Measurements from ENCODE around the gene TMEM18. TPM values are rescaled to one million over a fixed set of nuclear protein-coding genes. Genes with fewer than 3 reads are reported as not detected.

The TMEM18 gene
- total RNA-seq, 2 donors from 2014 or later, result 7.6 to 11.9 TPM

DNA sequence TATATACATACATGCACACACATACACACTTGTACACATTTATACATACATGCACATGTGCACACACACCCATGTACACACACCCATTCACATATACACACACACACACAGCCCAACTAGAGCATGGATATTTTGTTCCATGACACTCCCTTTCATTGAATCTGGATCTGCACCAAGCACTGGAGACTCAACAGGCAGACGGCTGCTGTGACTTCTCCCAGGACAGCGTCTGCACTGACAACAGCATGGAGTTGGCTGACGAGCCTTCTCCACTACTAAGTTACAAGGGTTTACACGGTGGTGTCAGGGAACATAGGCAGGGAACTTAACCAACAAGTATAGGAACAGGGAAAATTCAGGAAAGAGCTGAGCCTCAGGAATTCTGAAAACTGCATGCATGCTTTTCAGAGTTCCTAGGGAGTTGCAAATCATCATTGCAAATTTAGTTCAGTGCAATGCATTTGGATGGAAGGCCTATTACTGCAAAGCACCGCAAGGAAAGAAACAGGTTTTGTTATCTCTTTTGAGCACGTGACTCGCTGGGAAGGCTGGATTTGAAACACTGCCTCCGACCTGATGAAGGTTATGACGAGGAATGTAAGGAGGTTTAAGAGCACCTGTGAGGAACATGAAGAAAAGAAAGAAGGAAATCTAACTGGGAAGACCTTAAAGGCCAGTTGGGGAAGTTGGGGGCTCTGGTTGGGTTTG, 35.9 kb downstream of the TMEM18 start:
- Histone ChIP-seq H3K27me3 (no peaks in the 10 kb centered on the region), H3K9me3 (no peaks in the 10 kb centered on the region), H3K4me1 (peaks cover 0 to 8% of the 10 kb centered on the region in 2 donors), H3K4me3 (no peak overlapping the region), H3K36me3 (no peaks in the 10 kb centered on the region), H3K27ac (no peak overlapping the region)
- TF ChIP-seq, protein P1, sequence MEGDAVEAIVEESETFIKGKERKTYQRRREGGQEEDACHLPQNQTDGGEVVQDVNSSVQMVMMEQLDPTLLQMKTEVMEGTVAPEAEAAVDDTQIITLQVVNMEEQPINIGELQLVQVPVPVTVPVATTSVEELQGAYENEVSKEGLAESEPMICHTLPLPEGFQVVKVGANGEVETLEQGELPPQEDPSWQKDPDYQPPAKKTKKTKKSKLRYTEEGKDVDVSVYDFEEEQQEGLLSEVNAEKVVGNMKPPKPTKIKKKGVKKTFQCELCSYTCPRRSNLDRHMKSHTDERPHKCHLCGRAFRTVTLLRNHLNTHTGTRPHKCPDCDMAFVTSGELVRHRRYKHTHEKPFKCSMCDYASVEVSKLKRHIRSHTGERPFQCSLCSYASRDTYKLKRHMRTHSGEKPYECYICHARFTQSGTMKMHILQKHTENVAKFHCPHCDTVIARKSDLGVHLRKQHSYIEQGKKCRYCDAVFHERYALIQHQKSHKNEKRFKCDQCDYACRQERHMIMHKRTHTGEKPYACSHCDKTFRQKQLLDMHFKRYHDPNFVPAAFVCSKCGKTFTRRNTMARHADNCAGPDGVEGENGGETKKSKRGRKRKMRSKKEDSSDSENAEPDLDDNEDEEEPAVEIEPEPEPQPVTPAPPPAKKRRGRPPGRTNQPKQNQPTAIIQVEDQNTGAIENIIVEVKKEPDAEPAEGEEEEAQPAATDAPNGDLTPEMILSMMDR (IDR thresholded peaks at IDR 0.05), result no peak
- DNase-seq (ENCODE audit: low spot score), result peak; percentile 36

DNA sequence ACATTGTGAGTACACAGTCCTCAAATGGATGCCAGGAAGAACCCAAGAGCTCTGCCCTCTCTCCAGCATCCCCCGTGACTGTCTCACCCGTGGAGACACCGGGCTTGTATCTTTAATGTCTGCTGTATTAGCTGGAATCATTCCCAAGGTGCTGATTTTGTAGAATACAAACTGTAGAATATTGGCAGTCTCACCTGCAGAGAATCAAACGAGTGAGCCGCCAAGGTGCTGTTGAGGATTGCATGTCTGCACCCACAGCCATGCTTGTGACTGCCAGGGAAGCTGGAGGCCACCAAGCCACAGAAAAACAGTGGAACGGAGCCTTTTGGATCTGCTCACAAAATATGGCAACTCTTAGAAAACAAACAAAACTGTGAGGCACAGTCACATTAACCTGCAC, 37.5 kb downstream of the TMEM18 start:
- Histone ChIP-seq H3K9me3 (no peaks in the 10 kb centered on the region), H3K36me3 (no peaks in the 10 kb centered on the region), H3K4me3 (no peak overlapping the region), H3K27me3 (no peaks in the 10 kb centered on the region), H3K4me1 (peaks cover 0 to 9% of the 10 kb centered on the region in 2 donors), H3K27ac (no peak overlapping the region)
- no peak for DNase-seq (ENCODE audit: low spot score)
- TF ChIP-seq, protein P1 (IDR thresholded peaks at IDR 0.05), result no peak

DNA sequence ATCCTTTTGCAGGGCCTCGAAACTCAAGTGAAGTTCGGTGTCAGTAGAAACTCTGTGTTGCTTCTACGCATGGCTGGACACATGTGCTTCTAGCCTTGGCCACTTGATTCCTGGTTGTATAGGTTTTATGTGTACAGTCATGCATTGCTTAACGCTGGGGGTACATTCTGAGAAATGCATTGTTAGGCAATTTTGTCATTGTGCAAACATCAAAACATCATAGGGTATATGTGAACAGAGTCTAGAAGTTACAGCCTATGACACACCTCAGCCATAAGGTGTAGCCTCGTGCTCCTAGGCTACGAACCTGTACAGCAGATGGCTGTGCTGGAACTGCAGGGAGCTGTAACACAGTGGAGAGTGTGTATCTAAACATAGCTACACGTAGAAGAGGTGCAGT, 39.4 kb downstream of the TMEM18 start:
- Histone ChIP-seq H3K27ac (no peak overlapping the region), H3K36me3 (no peaks in the 10 kb centered on the region), H3K4me3 (no peak overlapping the region), H3K9me3 (no peaks in the 10 kb centered on the region), H3K4me1 (peaks cover 0 to 9% of the 10 kb centered on the region in 2 donors), H3K27me3 (no peaks in the 10 kb centered on the region)
- TF ChIP-seq, protein P1 (IDR thresholded peaks at IDR 0.05), result no peak
- DNase-seq (ENCODE audit: low spot score), result no peak

DNA sequence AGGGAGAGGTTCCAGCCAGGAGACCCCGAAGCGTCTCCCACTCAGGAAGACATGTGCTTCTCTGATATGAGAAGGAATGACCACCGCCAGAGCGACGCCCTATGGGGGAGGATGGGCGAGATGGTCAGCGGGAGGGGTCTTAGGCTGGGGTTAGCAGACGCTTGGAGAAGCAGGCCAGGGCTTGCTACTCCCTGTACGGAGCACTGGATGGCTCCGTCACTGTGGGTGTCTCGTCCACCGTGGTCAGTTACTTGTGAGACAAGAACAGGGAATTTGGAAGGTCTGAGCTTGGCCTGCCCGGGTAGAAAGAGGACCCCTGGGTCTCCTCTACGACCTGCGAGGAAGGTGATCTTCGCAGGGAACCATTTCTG, 39.8 kb downstream of the TMEM18 start:
- Histone ChIP-seq H3K27ac (no peak overlapping the region), H3K27me3 (no peaks in the 10 kb centered on the region), H3K9me3 (no peaks in the 10 kb centered on the region), H3K36me3 (no peaks in the 10 kb centered on the region), H3K4me1 (peaks cover 0 to 9% of the 10 kb centered on the region in 2 donors), H3K4me3 (no peak overlapping the region)
- TF ChIP-seq, protein P1 (IDR thresholded peaks at IDR 0.05), result no peak
- no peak for DNase-seq (ENCODE audit: low spot score)

DNA sequence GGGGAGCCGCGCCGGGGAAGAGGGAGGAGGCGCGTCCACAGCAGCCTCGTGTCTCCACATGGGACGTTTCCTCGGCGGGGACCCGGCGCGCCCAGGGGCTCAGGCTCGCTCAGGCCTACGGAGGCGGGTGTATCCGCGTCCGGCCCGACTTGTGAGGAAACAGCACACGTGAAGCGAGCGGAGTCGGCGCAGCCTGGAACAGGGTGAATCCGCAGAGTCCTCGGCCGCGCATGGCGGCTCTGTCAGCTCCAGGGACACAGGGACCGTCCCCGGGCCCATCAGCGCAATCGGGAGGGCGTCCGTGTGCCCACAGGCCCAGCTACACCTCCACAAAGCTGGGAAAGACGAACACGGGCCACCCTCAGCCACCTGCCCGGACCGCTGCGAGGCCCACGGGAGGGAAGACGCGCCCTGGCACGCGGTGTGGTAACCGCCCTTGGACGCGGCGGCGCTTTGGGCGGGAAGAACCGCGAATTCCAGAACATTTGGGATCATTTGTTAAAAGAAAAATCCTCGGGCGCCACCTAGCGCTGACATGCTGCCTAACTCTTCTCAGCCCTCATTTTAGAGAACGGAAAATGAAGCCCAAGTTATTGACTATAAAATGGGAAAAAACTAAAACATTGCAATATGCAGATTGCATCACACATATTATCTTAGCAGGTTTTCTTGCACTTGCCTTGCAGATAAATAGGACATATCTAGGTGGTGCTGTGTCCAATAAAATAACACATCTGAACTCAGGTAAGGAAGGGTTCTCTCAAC, 40.4 kb downstream of the TMEM18 start:
- Histone ChIP-seq H3K27ac (no peak overlapping the region), H3K4me1 (peaks cover 0 to 9% of the 10 kb centered on the region in 2 donors), H3K27me3 (no peaks in the 10 kb centered on the region), H3K36me3 (no peaks in the 10 kb centered on the region), H3K9me3 (no peaks in the 10 kb centered on the region), H3K4me3 (peak overlapping the region in 1 of 2 donors; percentile 40)
- TF ChIP-seq, protein P1 (IDR thresholded peaks at IDR 0.05), result peak; percentile 63 to 91
- peak; percentile 77 for DNase-seq (ENCODE audit: low spot score)
